Stomach (tissue), 4 donors: ENCODE results near the gene AKAP5.

ENCODE experiments used
- POLR2A ChIP-seq, 4 donors: fragments of 450-650 bp; IDR thresholded peaks; one replicate each; pipeline ENCODE4 v1.6.1; 2016; ENCODE audit warnings: antibody characterized with exemption in 4 of 4, control low read depth in 2 of 4, mild to moderate bottlenecking in 1 of 4, moderate library complexity in 1 of 4
- POLR2AphosphoS5 ChIP-seq, 3 donors: sonication (generic); formaldehyde crosslinking; IDR thresholded peaks; one replicate each; pipeline ENCODE4 v1.6.1; 2016; ENCODE audit warnings: antibody characterized with exemption in 3 of 3
- TF ChIP-seq, protein P1 (sequence below), 7 experiments: fragments of 450-650 bp in 4 of 7; fragments of 200-600 bp in 3 of 7; sonication (generic) in 3 of 7; IDR thresholded peaks; one replicate each; pipeline ENCODE4 v1.5.1; 2016 to 2019; ENCODE audit warnings: antibody characterized with exemption in 7 of 7, control low read depth in 2 of 7, mild to moderate bottlenecking in 1 of 7

DNA sequence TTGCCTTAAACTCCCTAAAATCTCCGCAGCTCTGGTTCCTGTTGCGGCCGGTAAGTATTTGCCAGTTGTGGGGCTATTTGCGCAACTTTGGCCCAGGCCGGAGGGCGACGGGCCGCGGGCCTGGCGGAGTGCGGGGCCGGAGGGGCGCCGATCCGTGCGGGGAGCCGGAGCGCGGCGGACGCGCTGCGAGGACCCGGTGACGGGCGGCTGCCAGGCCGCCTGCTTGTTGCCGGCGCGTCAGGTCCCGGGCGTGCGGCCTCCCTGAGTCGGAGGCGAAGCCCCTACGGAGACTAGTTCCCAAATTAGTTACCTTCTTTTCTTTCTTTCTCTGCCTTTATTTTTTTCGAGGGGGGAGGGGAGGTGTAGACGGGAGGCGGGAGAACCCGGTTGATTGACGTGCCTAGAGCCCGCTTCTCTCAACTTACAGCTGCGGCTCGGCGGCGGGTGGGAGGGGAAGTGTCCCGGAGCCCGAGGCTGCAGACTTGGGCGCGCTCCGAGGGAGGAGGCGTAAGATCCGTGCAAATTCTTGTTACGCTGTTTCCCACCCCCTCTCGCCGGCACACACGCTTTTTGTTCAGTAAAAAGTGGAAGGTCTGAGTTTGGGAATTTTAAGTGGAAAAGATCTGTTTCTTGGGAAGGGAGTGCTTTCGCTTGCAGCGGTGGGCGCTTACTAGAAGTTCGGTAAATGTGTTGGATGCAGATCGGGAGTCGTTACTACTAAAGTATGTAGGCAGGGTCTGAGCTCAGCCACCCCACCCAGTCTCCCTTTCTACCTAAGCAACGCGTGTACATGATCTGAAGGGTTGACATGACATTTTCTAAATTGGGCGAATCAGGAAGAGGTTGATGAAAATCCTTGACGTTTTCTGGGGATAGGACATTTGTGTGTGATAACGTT lies 39.8 kb downstream of the AKAP5 start:
- TF ChIP-seq, protein P1, sequence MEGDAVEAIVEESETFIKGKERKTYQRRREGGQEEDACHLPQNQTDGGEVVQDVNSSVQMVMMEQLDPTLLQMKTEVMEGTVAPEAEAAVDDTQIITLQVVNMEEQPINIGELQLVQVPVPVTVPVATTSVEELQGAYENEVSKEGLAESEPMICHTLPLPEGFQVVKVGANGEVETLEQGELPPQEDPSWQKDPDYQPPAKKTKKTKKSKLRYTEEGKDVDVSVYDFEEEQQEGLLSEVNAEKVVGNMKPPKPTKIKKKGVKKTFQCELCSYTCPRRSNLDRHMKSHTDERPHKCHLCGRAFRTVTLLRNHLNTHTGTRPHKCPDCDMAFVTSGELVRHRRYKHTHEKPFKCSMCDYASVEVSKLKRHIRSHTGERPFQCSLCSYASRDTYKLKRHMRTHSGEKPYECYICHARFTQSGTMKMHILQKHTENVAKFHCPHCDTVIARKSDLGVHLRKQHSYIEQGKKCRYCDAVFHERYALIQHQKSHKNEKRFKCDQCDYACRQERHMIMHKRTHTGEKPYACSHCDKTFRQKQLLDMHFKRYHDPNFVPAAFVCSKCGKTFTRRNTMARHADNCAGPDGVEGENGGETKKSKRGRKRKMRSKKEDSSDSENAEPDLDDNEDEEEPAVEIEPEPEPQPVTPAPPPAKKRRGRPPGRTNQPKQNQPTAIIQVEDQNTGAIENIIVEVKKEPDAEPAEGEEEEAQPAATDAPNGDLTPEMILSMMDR (IDR thresholded peaks at IDR 0.05), result no peak
- TF ChIP-seq POLR2AphosphoS5 (IDR thresholded peaks at IDR 0.05), result peak in 2 of 3 donors; percentile 8 to 48
- TF ChIP-seq POLR2A (IDR thresholded peaks at IDR 0.05), result no peak
